ENCODE data around the gene OTOP2.

Gene OTOP2

GRCh38 chr17:74890554-74890953 is 33.5 kb upstream of the OTOP2 start:
- Histone ChIP-seq H3K4ac (ENCODE audit: low read depth, low read length) (no peak overlapping the region), H4K8ac (ENCODE audit: low read depth, low read length) (no peak overlapping the region), H3K18ac (ENCODE audit: low read length) (no peak overlapping the region), H3K9ac (ENCODE audit: low read length) (no peak overlapping the region), H3K36me3 (ENCODE audit: control insufficient read depth, insufficient read depth, low read length) (no peaks in the 10 kb centered on the region), H2AK5ac (ENCODE audit: low read length) (no peak overlapping the region), H2BK5ac (ENCODE audit: low read length) (no peak overlapping the region), H3K4me2 (ENCODE audit: low read length) (no peak overlapping the region), H3K4me1 (ENCODE audit: control insufficient read depth, low read depth, low read length) (peaks cover 3% of the 10 kb centered on the region), H3K27me3 (ENCODE audit: insufficient read depth, low read length, poor library complexity) (no peaks in the 10 kb centered on the region), H3K4me3 (ENCODE audit: low read length) (no peak overlapping the region), H2BK15ac (replicated peaks; ENCODE audit: low read depth) (no peak overlapping the region), H3K79me1 (ENCODE audit: low read length) (no peaks in the 10 kb centered on the region), H3K23ac (ENCODE audit: low read length) (no peak overlapping the region), H3K56ac (ENCODE audit: low read length) (no peak overlapping the region), H4K5ac (ENCODE audit: low read length) (no peak overlapping the region), H2BK120ac (ENCODE audit: low read depth, low read length) (no peak overlapping the region), H3K27ac (ENCODE audit: low read depth, low read length) (no peak overlapping the region), H3K79me2 (ENCODE audit: control insufficient read depth, insufficient read depth, low read length) (no peaks in the 10 kb centered on the region)
- DNase-seq, result no peak
- no CpG with 5 or more reads among the region's 7 CpGs for WGBS (ENCODE audit: extremely low coverage, insufficient coverage, low lambda C conversion rate)

GRCh38 chr17:74892013-74892841 is 31.8 kb upstream of the OTOP2 start:
- no peak overlapping the region for H3K23ac ChIP-seq (ENCODE audit: low read length)
- H2AK5ac ChIP-seq (ENCODE audit: low read length), result no peak overlapping the region
- no peak overlapping the region for H3K4me3 ChIP-seq (ENCODE audit: low read length)
- no peaks in the 10 kb centered on the region for H3K27me3 ChIP-seq (ENCODE audit: insufficient read depth, low read length, poor library complexity)
- H4K8ac ChIP-seq (ENCODE audit: low read depth, low read length), result no peak overlapping the region
- H3K27ac ChIP-seq (ENCODE audit: low read depth, low read length), result no peak overlapping the region
- no peak overlapping the region for H2BK5ac ChIP-seq (ENCODE audit: low read length)
- H3K79me1 ChIP-seq (ENCODE audit: low read length), result no peaks in the 10 kb centered on the region
- no peaks in the 10 kb centered on the region for H3K79me2 ChIP-seq (ENCODE audit: control insufficient read depth, insufficient read depth, low read length)
- no CpG with 5 or more reads among the region's 20 CpGs for WGBS (ENCODE audit: extremely low coverage, insufficient coverage, low lambda C conversion rate)
- no peak overlapping the region for H2BK15ac ChIP-seq (replicated peaks; ENCODE audit: low read depth)
- no peak overlapping the region for H3K4me2 ChIP-seq (ENCODE audit: low read length)
- H3K9ac ChIP-seq (ENCODE audit: low read length), result no peak overlapping the region
- H3K18ac ChIP-seq (ENCODE audit: low read length), result no peak overlapping the region
- no peak overlapping the region for H4K5ac ChIP-seq (ENCODE audit: low read length)
- peaks cover 3% of the 10 kb centered on the region for H3K4me1 ChIP-seq (ENCODE audit: control insufficient read depth, low read depth, low read length)
- DNase-seq, result no peak
- peak overlapping the region; percentile 82 for H3K56ac ChIP-seq (ENCODE audit: low read length)
- no peak overlapping the region for H2BK120ac ChIP-seq (ENCODE audit: low read depth, low read length)
- H3K36me3 ChIP-seq (ENCODE audit: control insufficient read depth, insufficient read depth, low read length), result no peaks in the 10 kb centered on the region
- no peak overlapping the region for H3K4ac ChIP-seq (ENCODE audit: low read depth, low read length)

- H3K27ac ChIP-seq (ENCODE audit: low read depth, low read length), result no peak within 1 kb of the TSS
- H2BK5ac ChIP-seq (ENCODE audit: low read length), result no peak within 1 kb of the TSS
- no peak within 1 kb of the TSS for H4K5ac ChIP-seq (ENCODE audit: low read length)
- no peaks in the 10 kb centered on the region for H3K36me3 ChIP-seq (ENCODE audit: control insufficient read depth, insufficient read depth, low read length)
- no peaks in the 10 kb centered on the region for H3K27me3 ChIP-seq (ENCODE audit: insufficient read depth, low read length, poor library complexity)
- no peak within 1 kb of the TSS for H2BK120ac ChIP-seq (ENCODE audit: low read depth, low read length)
- peak within 1 kb of the TSS; percentile 55 for H3K4me3 ChIP-seq (ENCODE audit: low read length)
- H3K9ac ChIP-seq (ENCODE audit: low read length), result peak within 1 kb of the TSS; percentile 66
- peak within 1 kb of the TSS; percentile 82 for H3K56ac ChIP-seq (ENCODE audit: low read length)
- H3K4ac ChIP-seq (ENCODE audit: low read depth, low read length), result no peak within 1 kb of the TSS
- no peaks in the 10 kb centered on the region for H3K79me1 ChIP-seq (ENCODE audit: low read length)
- peaks cover 3% of the 10 kb centered on the region for H3K4me1 ChIP-seq (ENCODE audit: control insufficient read depth, low read depth, low read length)
- no peak within 1 kb of the TSS for H2AK5ac ChIP-seq (ENCODE audit: low read length)
- peak within 1 kb of the TSS; percentile 57 for H3K23ac ChIP-seq (ENCODE audit: low read length)
- H3K79me2 ChIP-seq (ENCODE audit: control insufficient read depth, insufficient read depth, low read length), result no peaks in the 10 kb centered on the region
- H4K8ac ChIP-seq (ENCODE audit: low read depth, low read length), result no peak within 1 kb of the TSS
- no CpG with 5 or more reads among the region's 86 CpGs for WGBS (ENCODE audit: extremely low coverage, insufficient coverage, low lambda C conversion rate)
- H3K4me2 ChIP-seq (ENCODE audit: low read length), result peak within 1 kb of the TSS; percentile 88
- no peak within 1 kb of the TSS for H2BK15ac ChIP-seq (replicated peaks; ENCODE audit: low read depth)
- no peak within 1 kb of the TSS for H3K18ac ChIP-seq (ENCODE audit: low read length)
- DNase-seq, result no peak
These were observed 30.8 kb upstream of the OTOP2 start, which contains the start of gene FADS6 for GRCh38 chr17:74892974-74893911. TSS of gene FADS6 (minus strand) at chr17:74893633. CDS start at chr17:74893595, 38 bp downstream.

- no peaks in the 10 kb centered on the region for H3K79me2 ChIP-seq (ENCODE audit: control insufficient read depth, insufficient read depth, low read length)
- DNase-seq, result no peak
- no peak overlapping the region for H4K5ac ChIP-seq (ENCODE audit: low read length)
- H2BK120ac ChIP-seq (ENCODE audit: low read depth, low read length), result no peak overlapping the region
- peak overlapping the region; percentile 82 for H3K56ac ChIP-seq (ENCODE audit: low read length)
- no peaks in the 10 kb centered on the region for H3K79me1 ChIP-seq (ENCODE audit: low read length)
- H3K4me2 ChIP-seq (ENCODE audit: low read length), result peak overlapping the region; percentile 88
- H3K27me3 ChIP-seq (ENCODE audit: insufficient read depth, low read length, poor library complexity), result no peaks in the 10 kb centered on the region
- H3K4ac ChIP-seq (ENCODE audit: low read depth, low read length), result no peak overlapping the region
- H4K8ac ChIP-seq (ENCODE audit: low read depth, low read length), result no peak overlapping the region
- no peak overlapping the region for H3K23ac ChIP-seq (ENCODE audit: low read length)
- H3K4me1 ChIP-seq (ENCODE audit: control insufficient read depth, low read depth, low read length), result peaks cover 3% of the 10 kb centered on the region
- H3K9ac ChIP-seq (ENCODE audit: low read length), result peak overlapping the region; percentile 41
- H3K36me3 ChIP-seq (ENCODE audit: control insufficient read depth, insufficient read depth, low read length), result no peaks in the 10 kb centered on the region
- no peak overlapping the region for H2BK15ac ChIP-seq (replicated peaks; ENCODE audit: low read depth)
- H3K27ac ChIP-seq (ENCODE audit: low read depth, low read length), result no peak overlapping the region
- H2BK5ac ChIP-seq (ENCODE audit: low read length), result no peak overlapping the region
- H3K18ac ChIP-seq (ENCODE audit: low read length), result no peak overlapping the region
- no peak overlapping the region for H2AK5ac ChIP-seq (ENCODE audit: low read length)
- no CpG with 5 or more reads among the region's 22 CpGs for WGBS (ENCODE audit: extremely low coverage, insufficient coverage, low lambda C conversion rate)
- H3K4me3 ChIP-seq (ENCODE audit: low read length), result no peak overlapping the region
These were observed 30.0 kb upstream of the OTOP2 start for GRCh38 chr17:74893936-74894671.

- H3K23ac ChIP-seq (ENCODE audit: low read length), result no peak overlapping the region
- H4K8ac ChIP-seq (ENCODE audit: low read depth, low read length), result no peak overlapping the region
- no peak for DNase-seq
- H3K4me3 ChIP-seq (ENCODE audit: low read length), result no peak overlapping the region
- WGBS (ENCODE audit: extremely low coverage, insufficient coverage, low lambda C conversion rate), result no CpG with 5 or more reads among the region's 11 CpGs
- H3K27me3 ChIP-seq (ENCODE audit: insufficient read depth, low read length, poor library complexity), result no peaks in the 10 kb centered on the region
- H3K4ac ChIP-seq (ENCODE audit: low read depth, low read length), result no peak overlapping the region
- no peaks in the 10 kb centered on the region for H3K79me1 ChIP-seq (ENCODE audit: low read length)
- H2AK5ac ChIP-seq (ENCODE audit: low read length), result no peak overlapping the region
- peaks cover 3% of the 10 kb centered on the region for H3K4me1 ChIP-seq (ENCODE audit: control insufficient read depth, low read depth, low read length)
- no peaks in the 10 kb centered on the region for H3K36me3 ChIP-seq (ENCODE audit: control insufficient read depth, insufficient read depth, low read length)
- H3K18ac ChIP-seq (ENCODE audit: low read length), result no peak overlapping the region
- no peak overlapping the region for H3K27ac ChIP-seq (ENCODE audit: low read depth, low read length)
- no peak overlapping the region for H3K56ac ChIP-seq (ENCODE audit: low read length)
- no peaks in the 10 kb centered on the region for H3K79me2 ChIP-seq (ENCODE audit: control insufficient read depth, insufficient read depth, low read length)
- H4K5ac ChIP-seq (ENCODE audit: low read length), result no peak overlapping the region
- no peak overlapping the region for H3K4me2 ChIP-seq (ENCODE audit: low read length)
- H2BK120ac ChIP-seq (ENCODE audit: low read depth, low read length), result no peak overlapping the region
- no peak overlapping the region for H3K9ac ChIP-seq (ENCODE audit: low read length)
- H2BK15ac ChIP-seq (replicated peaks; ENCODE audit: low read depth), result no peak overlapping the region
- H2BK5ac ChIP-seq (ENCODE audit: low read length), result no peak overlapping the region
These were observed 25.6 kb upstream of the OTOP2 start for GRCh38 chr17:74898376-74898946.

Data from mesendoderm (in vitro differentiated cells).